B cell (primary cell): ENCODE data around the gene CACNB2. TPM values are rescaled to one million over a fixed set of nuclear protein-coding genes. Genes with fewer than 3 reads are reported as not detected.

Source experiments
- ATAC-seq: fragments of 200-7000 bp; cut with Tn5 transposase; one replicate; pipeline ENCODE4 v1.10.0; 2021; ENCODE audit warnings: low read depth, mild to moderate bottlenecking, moderate number of reproducible peaks, moderate library complexity
- CTCF ChIA-PET: fragments of 350-600 bp; sonication (Branson Sonifier 250); formaldehyde crosslinking; loops from one replicate; lab custom pipeline; 2021; ENCODE audit warnings: antibody characterized with exemption, inconsistent platforms; lab: Charles Lee
- POLR2A ChIA-PET: fragments of 350-600 bp; sonication (Branson Sonifier 250); formaldehyde crosslinking; loops from one replicate; lab custom pipeline; 2021; ENCODE audit warnings: antibody characterized with exemption; lab: Charles Lee
- DNase-seq: peaks from one replicate; pipeline ENCODE4 v3.0.0; 2013
- H2AFZ ChIP-seq: 2 replicates; pipeline ENCODE4 v1.6.1; 2012; ENCODE audit warnings: mild to moderate bottlenecking, low read depth, low read length; ENCODE audit not compliant: insufficient read depth, poor library complexity, severe bottlenecking
- H3K27ac ChIP-seq, 2 donors: 1 replicate in 1 of 2; 2 replicates in 1 of 2; pipeline ENCODE4 v1.5.1; 2012 to 2013; ENCODE audit warnings: low read length in 2 of 2, mild to moderate bottlenecking in 2 of 2, moderate library complexity in 1 of 2
- H3K27me3 ChIP-seq, 4 experiments: fragments of 200-600 bp in 1 of 4; sonication (generic) in 1 of 4; replicated peaks in 1 of 4; 1 replicate in 2 of 4; 2 replicates in 2 of 4; pipeline versions ENCODE4 v1.6.1 to v1.7.0; 2013 to 2016; ENCODE audit warnings: low read length in 3 of 4, mild to moderate bottlenecking in 2 of 4, mixed read lengths in 1 of 4, moderate library complexity in 1 of 4; ENCODE audit not compliant: insufficient read depth in 4 of 4, control insufficient read depth in 3 of 4; ENCODE audit errors: control extremely low read depth in 1 of 4
- H3K36me3 ChIP-seq, 2 experiments: replicated peaks in 1 of 2; 1 replicate in 1 of 2; 2 replicates in 1 of 2; pipeline versions ENCODE4 v1.6.1 to v1.7.1; 2013; ENCODE audit warnings: low read length in 1 of 2; ENCODE audit not compliant: insufficient read depth in 2 of 2, control insufficient read depth in 1 of 2; ENCODE audit errors: control extremely low read depth in 1 of 2, extremely low read depth in 1 of 2
- H3K4me1 ChIP-seq, 2 donors: fragments of 200-600 bp in 1 of 2; sonication (generic) in 1 of 2; 1 replicate in 1 of 2; 2 replicates in 1 of 2; pipeline versions ENCODE4 v1.5.1 to v1.6.1; 2013 to 2017; ENCODE audit warnings: low read length in 2 of 2; ENCODE audit not compliant: control insufficient read depth in 2 of 2, insufficient read depth in 2 of 2
- H3K4me2 ChIP-seq: replicated peaks from 2 replicates; pipeline ENCODE3; 2012; ENCODE audit warnings: mild to moderate bottlenecking, low read depth, low read length; ENCODE audit not compliant: poor library complexity, severe bottlenecking
- H3K4me3 ChIP-seq, 5 experiments: fragments of 200-600 bp in 1 of 5; sonication (generic) in 1 of 5; 1 replicate in 3 of 5; 2 replicates in 2 of 5; pipeline versions ENCODE4 v1.5.1 to v1.7.0; 2011 to 2016; ENCODE audit warnings: low read length in 4 of 5, mild to moderate bottlenecking in 4 of 5, low read depth in 2 of 5, control low read depth in 1 of 5, moderate library complexity in 1 of 5; ENCODE audit not compliant: insufficient read depth in 1 of 5; ENCODE audit errors: control extremely low read depth in 1 of 5, extremely low read depth in 1 of 5
- H3K79me2 ChIP-seq: fragments of 200-600 bp; sonication (generic); one replicate; pipeline ENCODE4 v1.6.0; 2016; ENCODE audit warnings: low read length; ENCODE audit not compliant: control insufficient read depth, insufficient read depth
- H3K9ac ChIP-seq: fragments of 200-600 bp; sonication (generic); 2 replicates; pipeline ENCODE4 v1.6.1; 2017; ENCODE audit warnings: mild to moderate bottlenecking, low read length, moderate library complexity
- H3K9me3 ChIP-seq, 3 donors: one replicate each; pipeline versions ENCODE4 v1.6.1 to v1.7.1; 2013; ENCODE audit warnings: low read length in 2 of 3; ENCODE audit not compliant: control insufficient read depth in 2 of 3, insufficient read depth in 1 of 3; ENCODE audit errors: control extremely low read depth in 1 of 3
- H4K20me1 ChIP-seq: 2 replicates; pipeline ENCODE4 v1.6.0; 2012; ENCODE audit warnings: mild to moderate bottlenecking, low read length; ENCODE audit not compliant: insufficient read depth, control insufficient read depth, poor library complexity, severe bottlenecking
- H3K27ac Mint-ChIP-seq: one replicate; pipeline ENCODE4 v1.8.0; 2021; ENCODE audit warnings: mixed read lengths
- H3K27me3 Mint-ChIP-seq: one replicate; pipeline ENCODE4 v1.8.0; 2021; ENCODE audit warnings: mixed read lengths
- H3K4me1 Mint-ChIP-seq: one replicate; pipeline ENCODE4 v1.8.0; 2021; ENCODE audit warnings: mixed read lengths
- H3K4me3 Mint-ChIP-seq: one replicate; pipeline ENCODE4 v1.8.0; 2021; ENCODE audit warnings: mixed read lengths
- H3K9me3 Mint-ChIP-seq: one replicate; pipeline ENCODE4 v1.8.0; 2022; ENCODE audit warnings: mixed read lengths; ENCODE audit not compliant: insufficient read depth
- EZH2 ChIP-seq: IDR thresholded peaks from 2 replicates; pipeline ENCODE4 v1.6.1; 2012; ENCODE audit warnings: borderline replicate concordance, low read depth, mild to moderate bottlenecking, moderate library complexity, low read length; ENCODE audit not compliant: insufficient read depth, poor library complexity, severe bottlenecking
- WGBS: methylation state at CpG from one replicate; pipeline ENCODE4 v1.1.5; 2013; ENCODE audit warnings: missing lambda C conversion rate; ENCODE audit not compliant: insufficient coverage; 5-methylcytosine and 5-hydroxymethylcytosine counted together
- intact Hi-C: fragments of 100-400 bp; cut with micrococcal nuclease; formaldehyde crosslinking; loops from one replicate; pipeline ENCODE4 v1.10.0; 2022
- polyA plus RNA-seq: library from polyadenylated mRNA; depleted of rRNA; stranded (reverse); fragments of >200 nt; gene quantifications from 2 replicates; pipeline ENCODE4 v1.2.3, GENCODE V29; 2012
- total RNA-seq, 2 donors: library from RNA; stranded (reverse); fragments of 120-200 nt in 1 of 2; gene quantifications; 1 replicate in 1 of 2; 2 replicates in 1 of 2; pipeline versions ENCODE4 v1.2.3 to v1.2.4, GENCODE V29; 2013 to 2022
- TF ChIP-seq, protein P1 (sequence below): fragments of 200-600 bp; IDR thresholded peaks from one replicate; pipeline ENCODE4 v1.8.0; 2022; ENCODE audit warnings: antibody characterized with exemption, mild to moderate bottlenecking

The CACNB2 gene
- total and polyA plus RNA-seq, 2 donors (not counting 1 experiment from before 2014, with no cell fraction given): not detected

DNA sequence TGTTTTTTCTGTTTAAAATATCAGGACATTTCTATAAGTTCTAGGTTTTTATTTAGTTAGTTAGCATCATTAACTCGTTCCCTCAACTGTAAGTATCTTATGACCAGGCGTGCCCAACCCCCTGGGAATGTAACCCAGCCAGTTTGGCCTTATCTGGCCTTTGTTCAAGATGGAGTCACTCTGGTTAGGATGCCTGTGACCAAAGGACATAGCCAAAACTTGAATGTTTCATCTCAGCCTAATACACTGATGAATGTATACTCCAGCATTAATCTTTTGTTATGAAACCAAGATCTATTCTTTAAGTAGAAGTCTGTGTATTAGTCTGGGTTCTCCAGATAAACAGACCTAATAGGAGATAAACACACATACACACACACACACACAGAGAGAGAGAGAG is 279.7 kb downstream of the CACNB2 start:
- no peak for DNase-seq
- H3K4me1 Mint-ChIP-seq: peaks cover 9% of the 10 kb centered on the region
- H3K27me3 Mint-ChIP-seq: no peaks in the 10 kb centered on the region
- Histone ChIP-seq H3K4me2 (no peak overlapping the region), H2AFZ (no peak overlapping the region), H3K4me3 (no peak overlapping the region), H3K4me1 (peaks cover 0 to 7% of the 10 kb centered on the region in 2 donors), H3K79me2 (no peaks in the 10 kb centered on the region), H3K9me3 (no peaks in the 10 kb centered on the region), H3K36me3 (no peaks in the 10 kb centered on the region), H4K20me1 (no peaks in the 10 kb centered on the region), H3K9ac (no peak overlapping the region), H3K27ac (no peak overlapping the region), H3K27me3 (no peaks in the 10 kb centered on the region)
- H3K4me3 Mint-ChIP-seq: no peak overlapping the region
- POLR2A ChIA-PET: no interaction called here
- CTCF ChIA-PET: no interaction called here
- intact Hi-C loops: no loop called here
- 80% methylated on average over 1 of the region's 2 CpGs for WGBS
- no peak for ATAC-seq
- H3K9me3 Mint-ChIP-seq: no peaks in the 10 kb centered on the region
- no peak for TF ChIP-seq EZH2
- TF ChIP-seq, protein P1, sequence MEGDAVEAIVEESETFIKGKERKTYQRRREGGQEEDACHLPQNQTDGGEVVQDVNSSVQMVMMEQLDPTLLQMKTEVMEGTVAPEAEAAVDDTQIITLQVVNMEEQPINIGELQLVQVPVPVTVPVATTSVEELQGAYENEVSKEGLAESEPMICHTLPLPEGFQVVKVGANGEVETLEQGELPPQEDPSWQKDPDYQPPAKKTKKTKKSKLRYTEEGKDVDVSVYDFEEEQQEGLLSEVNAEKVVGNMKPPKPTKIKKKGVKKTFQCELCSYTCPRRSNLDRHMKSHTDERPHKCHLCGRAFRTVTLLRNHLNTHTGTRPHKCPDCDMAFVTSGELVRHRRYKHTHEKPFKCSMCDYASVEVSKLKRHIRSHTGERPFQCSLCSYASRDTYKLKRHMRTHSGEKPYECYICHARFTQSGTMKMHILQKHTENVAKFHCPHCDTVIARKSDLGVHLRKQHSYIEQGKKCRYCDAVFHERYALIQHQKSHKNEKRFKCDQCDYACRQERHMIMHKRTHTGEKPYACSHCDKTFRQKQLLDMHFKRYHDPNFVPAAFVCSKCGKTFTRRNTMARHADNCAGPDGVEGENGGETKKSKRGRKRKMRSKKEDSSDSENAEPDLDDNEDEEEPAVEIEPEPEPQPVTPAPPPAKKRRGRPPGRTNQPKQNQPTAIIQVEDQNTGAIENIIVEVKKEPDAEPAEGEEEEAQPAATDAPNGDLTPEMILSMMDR: no peak
- no peak overlapping the region for H3K27ac Mint-ChIP-seq

GRCh38 chr10:18421726-18422293 is 281.6 kb downstream of the CACNB2 start:
- H3K4me2 ChIP-seq: no peak overlapping the region
- POLR2A ChIA-PET: no interaction called here
- no peaks in the 10 kb centered on the region for H3K9me3 Mint-ChIP-seq
- ATAC-seq: no peak
- H3K4me1 ChIP-seq: peaks cover 0 to 7% of the 10 kb centered on the region in 2 donors
- H3K4me3 Mint-ChIP-seq: no peak overlapping the region
- no peak overlapping the region for H3K27ac Mint-ChIP-seq
- no peak for DNase-seq
- 90% methylated on average over 3 of the region's 7 CpGs for WGBS
- H2AFZ ChIP-seq: no peak overlapping the region
- H3K36me3 ChIP-seq: no peaks in the 10 kb centered on the region
- CTCF ChIA-PET: no interaction called here
- H3K27me3 Mint-ChIP-seq: no peaks in the 10 kb centered on the region
- peaks cover 9% of the 10 kb centered on the region for H3K4me1 Mint-ChIP-seq
- H4K20me1 ChIP-seq: no peaks in the 10 kb centered on the region
- no peak overlapping the region for H3K4me3 ChIP-seq
- TF ChIP-seq, protein P1: no peak
- TF ChIP-seq EZH2: no peak
- H3K9ac ChIP-seq: no peak overlapping the region
- H3K27me3 ChIP-seq: no peaks in the 10 kb centered on the region
- H3K79me2 ChIP-seq: no peaks in the 10 kb centered on the region
- H3K9me3 ChIP-seq: no peaks in the 10 kb centered on the region
- intact Hi-C loops: no loop called here
- no peak overlapping the region for H3K27ac ChIP-seq
